Endothelial cell of umbilical vein (primary cell): Measurements from ENCODE around the gene CRIM1. TPM values are rescaled to one million over a fixed set of nuclear protein-coding genes. Genes with fewer than 3 reads are reported as not detected.

Source experiments
- BruUV-seq: library from RNA; stranded (reverse); fragments of 400-500 nt; replicated peaks from 2 replicates; lab custom pipeline; 2021; lab: Mats Ljungman, UMichigan
- CTCF ChIA-PET: fragments of 300-600, 350-600 bp; sonication (Branson Sonifier 250); formaldehyde crosslinking; loops from one replicate; lab custom pipeline; 2021; ENCODE audit warnings: antibody characterized with exemption, inconsistent platforms; lab: Charles Lee
- POLR2A ChIA-PET: fragments of 300-600, 350-600 bp; sonication (Branson Sonifier 250); formaldehyde crosslinking; loops from one replicate; lab custom pipeline; 2021; ENCODE audit warnings: antibody characterized with exemption, inconsistent platforms; lab: Charles Lee
- DNase-seq: peaks from one replicate; pipeline ENCODE4 v3.0.0-alpha.2; 2011; ENCODE audit warnings: low read depth, low spot score
- FAIRE-seq: peaks from 2 replicates; lab custom pipeline; 2011; peaks lifted over from hg19 to GRCh38; lab: Jason Lieb, UNC
- H2AFZ ChIP-seq: 2 replicates; pipeline ENCODE4 v1.6.0; 2012; ENCODE audit warnings: low read depth, low read length, control low read depth, inconsistent platforms
- H3K27ac ChIP-seq: 2 replicates; pipeline ENCODE4 v1.5.1; 2011; ENCODE audit warnings: low read depth, mild to moderate bottlenecking, control low read depth, low read length, moderate library complexity; ENCODE audit not compliant: insufficient read depth
- H3K27me3 ChIP-seq, 2 experiments: 2 replicates each; pipeline versions ENCODE4 v1.6.0 to v1.6.1; 2011; ENCODE audit warnings: low read length in 2 of 2, mixed read lengths in 1 of 2; ENCODE audit not compliant: control insufficient read depth in 2 of 2, insufficient read depth in 2 of 2
- H3K36me3 ChIP-seq, 2 experiments: 2 replicates in 1 of 2; 3 replicates in 1 of 2; pipeline ENCODE4 v1.5.1; 2011; ENCODE audit warnings: low read length in 2 of 2, mild to moderate bottlenecking in 1 of 2, moderate library complexity in 1 of 2; ENCODE audit not compliant: control insufficient read depth in 2 of 2, insufficient read depth in 2 of 2; ENCODE audit errors: extremely low read depth in 1 of 2
- H3K4me1 ChIP-seq: 3 replicates; pipeline ENCODE4 v1.5.1; 2011; ENCODE audit warnings: mild to moderate bottlenecking, low read length; ENCODE audit not compliant: control insufficient read depth, insufficient read depth; ENCODE audit errors: extremely low read depth
- H3K4me2 ChIP-seq: 2 replicates; pipeline ENCODE4 v1.6.1; 2011; ENCODE audit warnings: low read length, control low read depth, mixed read lengths; ENCODE audit not compliant: insufficient read depth
- H3K4me3 ChIP-seq, 3 experiments: fragments of 200-600 bp in 1 of 3; sonication (generic), shearing (Covaris generic) in 1 of 3; replicated peaks in 1 of 3; 2 replicates each; pipeline ENCODE4 v1.5.1; 2011 to 2016; ENCODE audit warnings: control low read depth in 3 of 3, low read length in 3 of 3, mild to moderate bottlenecking in 2 of 3, inconsistent platforms in 1 of 3, low read depth in 1 of 3, moderate library complexity in 1 of 3; ENCODE audit not compliant: insufficient read depth in 1 of 3
- H3K79me2 ChIP-seq: 2 replicates; pipeline ENCODE4 v1.6.0; 2012; ENCODE audit warnings: low read length, inconsistent platforms; ENCODE audit not compliant: control insufficient read depth, insufficient read depth
- H3K9ac ChIP-seq: replicated peaks from 2 replicates; pipeline ENCODE3; 2011; ENCODE audit warnings: low read length, control low read depth; ENCODE audit not compliant: insufficient read depth; ENCODE audit errors: extremely low read depth
- H3K9me1 ChIP-seq: replicated peaks from 3 replicates; pipeline ENCODE4 v1.6.0; 2011; ENCODE audit warnings: mild to moderate bottlenecking, low read length; ENCODE audit not compliant: control insufficient read depth, insufficient read depth; ENCODE audit errors: extremely low read depth
- H3K9me3 ChIP-seq: replicated peaks from 2 replicates; pipeline ENCODE4 v1.5.1; 2012; ENCODE audit warnings: low read length, inconsistent platforms; ENCODE audit not compliant: control insufficient read depth, insufficient read depth
- H4K20me1 ChIP-seq: replicated peaks from 2 replicates; pipeline ENCODE3; 2011; ENCODE audit warnings: mild to moderate bottlenecking, low read length; ENCODE audit not compliant: control insufficient read depth, insufficient read depth; ENCODE audit errors: extremely low read depth
- CTCF ChIP-seq, 2 donors: IDR thresholded peaks; 1 replicate in 1 of 2; 2 replicates in 1 of 2; pipeline ENCODE4 v1.5.1; 2011; ENCODE audit warnings: low read length in 2 of 2, mild to moderate bottlenecking in 2 of 2, moderate library complexity in 2 of 2, control low read depth in 1 of 2, inconsistent platforms in 1 of 2, low read depth in 1 of 2; ENCODE audit not compliant: insufficient read depth in 1 of 2; ENCODE audit errors: extremely low read depth in 1 of 2
- EZH2 ChIP-seq: IDR thresholded peaks from 2 replicates; pipeline ENCODE4 v1.6.1; 2012; ENCODE audit warnings: borderline replicate concordance, low read depth, mild to moderate bottlenecking, moderate library complexity, low read length, inconsistent platforms; ENCODE audit not compliant: severe bottlenecking
- FOS ChIP-seq: IDR thresholded peaks from 2 replicates; pipeline ENCODE4 v1.6.1; 2011; ENCODE audit warnings: mild to moderate bottlenecking, low read length, moderate library complexity, borderline replicate concordance; ENCODE audit not compliant: insufficient read depth
- GATA2 ChIP-seq: IDR thresholded peaks from 2 replicates; pipeline ENCODE4 v1.7.0; 2011; ENCODE audit warnings: low read depth, mild to moderate bottlenecking, moderate library complexity, mixed read lengths, low read length; ENCODE audit not compliant: insufficient read length, insufficient read depth
- JUN ChIP-seq: IDR thresholded peaks from 2 replicates; pipeline ENCODE4 v1.6.1; 2011; ENCODE audit warnings: borderline replicate concordance, low read depth; ENCODE audit not compliant: insufficient read length, insufficient read depth
- MAX ChIP-seq: IDR thresholded peaks from 2 replicates; pipeline ENCODE4 v1.6.1; 2011; ENCODE audit not compliant: insufficient read depth, insufficient read length
- MYC ChIP-seq: IDR thresholded peaks from one replicate; pipeline ENCODE4 v1.6.1; 2011; ENCODE audit warnings: mild to moderate bottlenecking, low read depth, low read length
- POLR2A ChIP-seq: IDR thresholded peaks from 2 replicates; pipeline ENCODE4 v1.6.1; 2012; ENCODE audit warnings: low read depth, mild to moderate bottlenecking, control low read depth, low read length
- dilution Hi-C: fragments of 300-500 bp; cut with MboI; formaldehyde crosslinking; loops from one replicate; pipeline ENCODE4 v1.15.0; 2019; ENCODE audit warnings: low sequenced_read_pairs; ENCODE audit not compliant: extremely low pct_ligation_motif_present
- intact Hi-C: fragments of 100-400 bp; cut with micrococcal nuclease; formaldehyde crosslinking; loops from one replicate; pipeline ENCODE4 v1.10.0; 2022
- polyA plus RNA-seq, 4 experiments: library from polyadenylated mRNA; depleted of rRNA in 3 of 4; stranded (reverse) in 3 of 4; unstranded in 1 of 4; fragments of >200 nt; gene quantifications; 2 replicates each; pipeline versions ENCODE4 v1.2.1 to v1.2.3, GENCODE V29; 2011 to 2012; ENCODE audit warnings: missing spikeins in 1 of 4
- total RNA-seq: library from RNA; stranded (reverse); gene quantifications from 2 replicates; pipeline ENCODE4 v1.2.3, GENCODE V29; 2021

Gene CRIM1
- total and polyA plus RNA-seq, 2 donors (not counting 3 experiments of a cell fraction or from before 2014, with no cell fraction given) = 422 to 649 TPM

GRCh38 chr2:36333350-36334012, 22.1 kb upstream of the CRIM1 start:
- Histone ChIP-seq H4K20me1 (no peaks in the 10 kb centered on the region), H3K27ac (no peak overlapping the region), H3K4me3 (no peak overlapping the region), H3K9me3 (no peaks in the 10 kb centered on the region), H3K4me2 (no peak overlapping the region), H3K36me3 (no peaks in the 10 kb centered on the region), H2AFZ (no peak overlapping the region), H3K79me2 (no peaks in the 10 kb centered on the region), H3K9ac (no peak overlapping the region), H3K27me3 (no peaks in the 10 kb centered on the region), H3K9me1 (no peaks in the 10 kb centered on the region), H3K4me1 (peaks cover 4% of the 10 kb centered on the region)
- dilution Hi-C loops = no loop called here
- BruUV-seq = no TSS peak
- CTCF ChIA-PET = interaction anchor here (1.9 kb wide), 1 partner anchor 12 kb away, joined by 5 read pairs; no protein-coding TSS in a partner anchor
- TF ChIP-seq EZH2 (no peak), CTCF (IDR thresholded peaks at IDR 0.05; ENCODE audit: extremely low read depth in 1 of 2, insufficient read depth in 1 of 2, low read depth in 1 of 2, low read length in 2 of 2) (no peak), POLR2A (no peak), MAX (no peak), FOS (no peak), MYC (no peak), GATA2 (no peak), JUN (no peak)
- FAIRE-seq = no peak
- intact Hi-C loops = no loop called here
- POLR2A ChIA-PET = no interaction called here
- DNase-seq = no peak
